Measurements from ENCODE around the gene TMC2. TPM values are rescaled to one million over a fixed set of nuclear protein-coding genes. Genes with fewer than 3 reads are reported as not detected.

Gene TMC2
- polyA plus RNA-seq, 3 donors from 2014 or later: 0.22 TPM; not detected in 2

DNA sequence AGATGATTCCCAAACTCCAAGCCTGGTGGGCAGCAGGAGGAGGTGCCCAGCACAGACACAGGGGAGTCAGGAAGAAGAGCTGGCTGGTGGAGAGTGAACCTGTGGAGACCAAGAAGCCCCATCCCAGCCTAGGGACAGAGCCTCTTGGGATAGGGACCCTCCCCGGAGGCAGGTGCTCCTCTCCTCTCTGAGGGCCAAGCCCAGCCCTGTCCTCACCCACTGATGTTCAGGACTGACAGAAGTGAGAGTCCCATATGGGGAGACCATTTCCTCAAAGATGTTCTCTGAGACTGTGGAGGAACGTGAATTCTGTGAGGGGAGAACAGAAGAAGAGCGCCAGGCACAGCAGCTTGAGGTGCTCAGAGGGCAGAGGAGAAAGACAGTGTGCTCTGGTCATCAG, 153.8 kb downstream of the TMC2 start:
- Mint-ChIP-seq H3K27ac (peak overlapping the region in 4 of 6 donors; percentile 33 to 90 (median 59)), H3K4me3 (peak overlapping the region in 1 of 5 donors; percentile 11), H3K9me3 (no peaks in the 10 kb centered on the region), H3K4me1 (peaks cover 42 to 48% of the 10 kb centered on the region in 2 donors), H3K27me3 (ENCODE audit: low read depth in 3 of 3) (peaks cover 8 to 17% (median 8%) of the 10 kb centered on the region in 3 donors), H3K36me3 (no peaks in the 10 kb centered on the region)
- DNase-seq: no peak

DNA sequence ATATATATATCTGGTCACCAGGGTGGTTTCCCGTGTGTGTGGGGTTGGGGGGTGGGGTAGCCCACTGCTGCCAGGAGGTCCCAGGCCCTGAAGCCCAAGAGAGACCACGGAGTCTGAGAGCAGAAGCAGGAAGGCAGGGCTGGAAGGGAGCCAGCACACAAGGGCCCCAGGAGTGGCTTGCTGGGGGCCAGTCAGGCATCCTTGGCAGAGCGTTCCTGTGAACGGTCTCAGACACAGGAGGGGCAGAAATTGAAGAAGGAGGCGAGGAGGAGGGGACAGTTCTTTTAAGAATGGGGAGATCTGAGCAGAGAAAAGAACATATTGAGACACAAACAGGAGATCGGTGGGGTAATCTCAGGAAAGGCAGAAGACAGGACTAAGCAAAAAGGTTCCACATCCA, 154.3 kb downstream of the TMC2 start:
- Mint-ChIP-seq H3K27me3 (ENCODE audit: low read depth in 3 of 3) (peaks cover 8 to 17% (median 10%) of the 10 kb centered on the region in 3 donors), H3K4me3 (peak overlapping the region; percentile 94 to 99 (median 96))
- DNase-seq: no peak

DNA sequence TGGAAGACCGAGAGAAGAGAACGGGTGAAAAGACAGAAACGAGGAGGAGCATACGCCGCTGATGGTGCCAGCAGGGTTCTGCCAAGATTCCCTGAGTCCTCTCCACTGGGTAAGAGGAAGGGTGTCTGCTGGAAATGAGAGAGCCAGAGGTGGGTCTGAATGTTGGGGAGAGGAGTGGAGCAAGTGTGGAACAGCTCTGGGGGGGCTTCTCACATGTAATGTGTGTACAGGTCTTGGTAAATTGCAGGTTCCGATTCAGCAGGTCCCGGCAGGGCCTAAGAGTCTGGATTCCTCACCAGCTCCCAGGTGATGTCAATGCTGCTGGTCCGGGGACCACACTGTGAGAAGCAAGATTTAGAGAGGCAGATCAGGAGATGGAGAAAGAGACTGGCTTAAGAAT, 154.8 kb downstream of the TMC2 start:
- Mint-ChIP-seq H3K4me1 (peaks cover 37 to 48% of the 10 kb centered on the region in 2 donors), H3K4me3 (peak overlapping the region; percentile 94 to 99 (median 96)), H3K27ac (peak overlapping the region; percentile 15 to 97 (median 91)), H3K27me3 (ENCODE audit: low read depth in 3 of 3) (peaks cover 10 to 17% (median 11%) of the 10 kb centered on the region in 3 donors), H3K36me3 (no peaks in the 10 kb centered on the region), H3K9me3 (no peaks in the 10 kb centered on the region)
- no peak for DNase-seq

More for the DNA sequence above, 154.3 kb downstream of the TMC2 start:
- peaks cover 37 to 48% of the 10 kb centered on the region in 2 donors for H3K4me1 Mint-ChIP-seq
- peak overlapping the region; percentile 9 to 97 (median 81) for H3K27ac Mint-ChIP-seq
- no peaks in the 10 kb centered on the region for H3K36me3 Mint-ChIP-seq
- H3K9me3 Mint-ChIP-seq: no peaks in the 10 kb centered on the region

Other genes with a start within 250 kb of the TMC2 start
- gene TGM3, start 240.6 kb upstream of the TMC2 start, polyA plus RNA-seq: not detected
- gene TGM6, start 155.7 kb upstream of the TMC2 start, polyA plus RNA-seq: not detected
- gene SNRPB, start 65.8 kb upstream of the TMC2 start, polyA plus RNA-seq: 100 to 1,000 TPM; 351 to 390 (median 365) TPM
- gene ZNF343, start 27.7 kb upstream of the TMC2 start, polyA plus RNA-seq: 1 to 10 TPM in 2 of 3 donors, not detected in 1; 2.7 to 5.1 TPM
- gene NOP56, start 116.1 kb downstream of the TMC2 start, polyA plus RNA-seq: 10 to 100 TPM; 69.5 to 94.8 (median 71.2) TPM
- 100 to 1,000 TPM; 110 to 185 (median 133) TPM for gene IDH3B, start 127.6 kb downstream of the TMC2 start, polyA plus RNA-seq
- 1 to 10 TPM; 1.3 to 1.8 (median 1.7) TPM for gene EBF4, start 156.2 kb downstream of the TMC2 start, polyA plus RNA-seq